Thoracic aorta (tissue), 2 donors: Measurements from ENCODE around the gene OTUD6A. TPM values are rescaled to one million over a fixed set of nuclear protein-coding genes. Genes with fewer than 3 reads are reported as not detected.

Experiments used
- ATAC-seq: fragments of 150-250 bp; one replicate; pipeline ENCODE4 v1.8.0; 2017; ENCODE audit warnings: low read depth; ENCODE audit not compliant: insufficient number of reproducible peaks, low FRiP score
- DNase-seq: peaks from one replicate; pipeline ENCODE4 v3.0.0-alpha.2; 2020; ENCODE audit warnings: low spot score
- H3K27ac ChIP-seq, 2 donors: fragments of 200-600 bp; sonication (generic); 1 replicate in 1 of 2; 2 replicates in 1 of 2; pipeline ENCODE4 v1.5.1; 2016; ENCODE audit warnings: mild to moderate bottlenecking in 2 of 2, moderate library complexity in 2 of 2
- H3K27me3 ChIP-seq: fragments of 200-600 bp; sonication (generic); replicated peaks from 2 replicates; pipeline ENCODE4 v1.6.0; 2016; ENCODE audit warnings: mild to moderate bottlenecking; ENCODE audit not compliant: insufficient read depth
- H3K36me3 ChIP-seq: fragments of 200-600 bp; sonication (generic); one replicate; pipeline ENCODE4 v1.5.1; 2016
- H3K4me1 ChIP-seq, 2 donors: fragments of 200-600 bp; sonication (generic); 1 replicate in 1 of 2; 2 replicates in 1 of 2; pipeline versions ENCODE4 v1.5.1 to v1.6.0; 2016; ENCODE audit warnings: low read depth in 2 of 2, mild to moderate bottlenecking in 1 of 2; ENCODE audit not compliant: control insufficient read depth in 1 of 2
- H3K4me3 ChIP-seq: fragments of 200-600 bp; sonication (generic); 2 replicates; pipeline ENCODE4 v1.5.1; 2016; ENCODE audit warnings: mild to moderate bottlenecking
- H3K9me3 ChIP-seq: fragments of 200-600 bp; sonication (generic); 2 replicates; pipeline ENCODE4 v1.5.1; 2016
- CTCF ChIP-seq: fragments of 200-600 bp; sonication (generic); IDR thresholded peaks from one replicate; pipeline ENCODE4 v1.5.1; 2019; ENCODE audit warnings: antibody characterized with exemption
- total RNA-seq, 2 donors: library from RNA; depleted of rRNA; stranded (reverse); fragments of >200 nt; gene quantifications; one replicate each; pipeline versions ENCODE4 v1.1.0 to v1.2.3, GENCODE V29; 2016

The OTUD6A gene
- total RNA-seq: not detected

GRCh38 chrX:70062076-70062475 is at the start of gene OTUD6A:
Gene OTUD6A, plus strand, starts transcription at chrX:70062457. Its CDS starts 68 bp downstream, at chrX:70062525.
- no peaks in the 10 kb centered on the region for H3K9me3 ChIP-seq
- no peaks in the 10 kb centered on the region for H3K36me3 ChIP-seq
- H3K27ac ChIP-seq: no peak within 1 kb of the TSS
- ATAC-seq: no peak
- H3K27me3 ChIP-seq: no peaks in the 10 kb centered on the region
- H3K4me3 ChIP-seq: no peak within 1 kb of the TSS
- H3K4me1 ChIP-seq: no peaks in the 10 kb centered on the region
- DNase-seq: no peak
- TF ChIP-seq CTCF: no peak

- no peak for DNase-seq
- no peak for TF ChIP-seq CTCF
- no peak for ATAC-seq
- H3K4me1 ChIP-seq: no peaks in the 10 kb centered on the region
- H3K27ac ChIP-seq: no peak overlapping the region
- no peaks in the 10 kb centered on the region for H3K27me3 ChIP-seq
- H3K4me3 ChIP-seq: no peak overlapping the region
- no peaks in the 10 kb centered on the region for H3K9me3 ChIP-seq
- H3K36me3 ChIP-seq: no peaks in the 10 kb centered on the region
Observed at GRCh38 chrX:70012756-70013155, 49.5 kb upstream of the OTUD6A start.

GRCh38 chrX:70013466-70014381 is 48.5 kb upstream of the OTUD6A start:
- no peaks in the 10 kb centered on the region for H3K36me3 ChIP-seq
- no peak for ATAC-seq
- H3K9me3 ChIP-seq: no peaks in the 10 kb centered on the region
- no peak overlapping the region for H3K4me3 ChIP-seq
- H3K27me3 ChIP-seq: no peaks in the 10 kb centered on the region
- no peak for DNase-seq
- H3K27ac ChIP-seq: no peak overlapping the region
- TF ChIP-seq CTCF: no peak
- no peaks in the 10 kb centered on the region for H3K4me1 ChIP-seq

GRCh38 chrX:70016513-70016912 is 45.7 kb upstream of the OTUD6A start:
- Histone ChIP-seq H3K4me1 (no peaks in the 10 kb centered on the region), H3K27ac (no peak overlapping the region), H3K36me3 (no peaks in the 10 kb centered on the region), H3K27me3 (no peaks in the 10 kb centered on the region), H3K4me3 (no peak overlapping the region), H3K9me3 (no peaks in the 10 kb centered on the region)
- TF ChIP-seq CTCF: no peak
- no peak for DNase-seq
- no peak for ATAC-seq

GRCh38 chrX:70022616-70023015 is 39.6 kb upstream of the OTUD6A start:
- DNase-seq (no peak), ATAC-seq (no peak)
- H3K36me3 ChIP-seq: no peaks in the 10 kb centered on the region
- no peak for TF ChIP-seq CTCF
- H3K4me3 ChIP-seq: no peak overlapping the region
- H3K27ac ChIP-seq: no peak overlapping the region
- no peaks in the 10 kb centered on the region for H3K27me3 ChIP-seq
- no peaks in the 10 kb centered on the region for H3K9me3 ChIP-seq
- no peaks in the 10 kb centered on the region for H3K4me1 ChIP-seq
